OCI-LY3 (cell line): ENCODE results near the gene C7orf33.

Experiments used
- CTCF ChIP-seq: fragments of 200-600, 300-600 bp; sonication (generic); IDR thresholded peaks from 2 replicates; pipeline ENCODE4 v1.5.1; 2014; ENCODE audit warnings: antibody characterized with exemption, low read length, low read depth
- EZH2phosphoT487 ChIP-seq: fragments of 200-600 bp; shearing (Covaris generic); IDR thresholded peaks from 2 replicates; pipeline ENCODE4 v1.6.1; 2018; ENCODE audit warnings: antibody characterized with exemption, mixed run types, low read depth

GRCh38 chr7:148625342-148625741 is 34.8 kb downstream of the C7orf33 start:
- TF ChIP-seq CTCF (no peak), EZH2phosphoT487 (no peak)
